Fibroblast of pulmonary artery (primary cell): Measurements from ENCODE around the gene OLFM1.
"Not testable (repeated sequence)": the region's sequence is repeated elsewhere in the genome, so short reads cannot be mapped to it uniquely, and the experiment has no call there.

Experiments
- DNase-seq: peaks from one replicate; pipeline ENCODE4 v3.0.0-alpha.2; 2010; ENCODE audit warnings: low read depth
- H3K4me3 ChIP-seq: replicated peaks from 2 replicates; pipeline ENCODE4 v1.5.1; 2011; ENCODE audit warnings: low read depth, mild to moderate bottlenecking, control low read depth, low read length, moderate library complexity
- CTCF ChIP-seq: IDR thresholded peaks from 2 replicates; pipeline ENCODE4 v1.5.1; 2011; ENCODE audit warnings: mild to moderate bottlenecking, control low read depth, low read length, inconsistent platforms; ENCODE audit errors: missing control alignments

Gene OLFM1

GRCh38 chr9:135060461-135061116 is 26.9 kb upstream of the OLFM1 start:
- no peak for DNase-seq
- no peak for TF ChIP-seq CTCF
- H3K4me3 ChIP-seq = no peak overlapping the region

- no peak for TF ChIP-seq CTCF
- H3K4me3 ChIP-seq = no peak overlapping the region
- no peak for DNase-seq
These were observed 26.0 kb upstream of the OLFM1 start for GRCh38 chr9:135061441-135061840.

GRCh38 chr9:135062254-135062653 is 25.2 kb upstream of the OLFM1 start:
- DNase-seq = no peak
- H3K4me3 ChIP-seq = no peak overlapping the region
- TF ChIP-seq CTCF = no peak

- not testable (repeated sequence) for DNase-seq, H3K4me3 ChIP-seq
These were observed 24.0 kb upstream of the OLFM1 start for GRCh38 chr9:135063466-135063865.

GRCh38 chr9:135063888-135064287 is 23.6 kb upstream of the OLFM1 start:
- not testable (repeated sequence) for H3K4me3 ChIP-seq, DNase-seq

- no peak overlapping the region for H3K4me3 ChIP-seq
- no peak for DNase-seq
- no peak for TF ChIP-seq CTCF
These were observed 22.3 kb upstream of the OLFM1 start for GRCh38 chr9:135065151-135065550.

- no peak for TF ChIP-seq CTCF
These were observed 21.7 kb upstream of the OLFM1 start for GRCh38 chr9:135065804-135066203.

GRCh38 chr9:135066291-135066690 is 21.2 kb upstream of the OLFM1 start:
- no peak overlapping the region for H3K4me3 ChIP-seq
- no peak for DNase-seq
- no peak for TF ChIP-seq CTCF

More at GRCh38 chr9:135065804-135066203, 21.7 kb upstream of the OLFM1 start:
- no peak for DNase-seq
- H3K4me3 ChIP-seq = no peak overlapping the region
